GM19351 (cell line): ENCODE data around the gene MPST.

Experiments
- ATAC-seq: cut with Tn5 transposase; IDR thresholded peaks from one replicate; pipeline ENCODE4 v1.9.1; 2021; ENCODE audit warnings: mild to moderate bottlenecking, moderate library complexity; ENCODE audit not compliant: unreplicated experiment

MPST gene

GRCh38 chr22:37075822-37076433 is 56.4 kb downstream of the MPST start:
- no peak for ATAC-seq

GRCh38 chr22:37077802-37078448 is 58.4 kb downstream of the MPST start:
- ATAC-seq: no peak

GRCh38 chr22:37079158-37079557 is 59.6 kb downstream of the MPST start:
- no peak for ATAC-seq
